BLaER1 treated with 17β-estradiol and CSF1 and Interleukin-3, amounts not matched to agents 10 nM and 100 nM (cell line): ENCODE data around the gene SORBS2.

Experiments
- H3K27ac ChIP-seq, 11 experiments: shearing (Covaris generic); formaldehyde crosslinking; 2 replicates each; pipeline ENCODE4 v1.8.1; 2022
- H3K27me3 ChIP-seq, 11 experiments: shearing (Covaris generic); formaldehyde crosslinking; 2 replicates each; pipeline ENCODE4 v1.8.1; 2022
- H3K36me3 ChIP-seq, 11 experiments: shearing (Covaris generic); formaldehyde crosslinking; 2 replicates each; pipeline ENCODE4 v1.8.1; 2022
- H3K4me1 ChIP-seq, 10 experiments: shearing (Covaris generic); formaldehyde crosslinking; 2 replicates each; pipeline ENCODE4 v1.8.1; 2022
- H3K4me2 ChIP-seq, 11 experiments: shearing (Covaris generic); formaldehyde crosslinking; 2 replicates each; pipeline ENCODE4 v1.8.1; 2022
- H3K4me3 ChIP-seq, 10 experiments: shearing (Covaris generic); formaldehyde crosslinking; 2 replicates each; pipeline ENCODE4 v1.8.1; 2022
- H3K9ac ChIP-seq, 11 experiments: shearing (Covaris generic); formaldehyde crosslinking; 2 replicates each; pipeline ENCODE4 v1.8.1; 2022
- H3K9me3 ChIP-seq, 11 experiments: shearing (Covaris generic); formaldehyde crosslinking; replicated peaks in 1 of 11; 2 replicates each; pipeline ENCODE4 v1.8.1; 2022
- H4K20me1 ChIP-seq, 11 experiments: shearing (Covaris generic); formaldehyde crosslinking; 2 replicates each; pipeline ENCODE4 v1.8.1; 2022
- Cebpa-rat ChIP-seq, 11 experiments: shearing (Covaris generic); IDR thresholded peaks; 2 replicates each; pipeline ENCODE4 v1.8.1; 2022

The SORBS2 gene

GRCh38 chr4:185585211-185585610 is 226.8 kb downstream of the SORBS2 start:
- no peak overlapping the region for H3K27ac ChIP-seq
- H3K4me3 ChIP-seq: no peak overlapping the region
- no peak overlapping the region for H3K9ac ChIP-seq
- H3K27me3 ChIP-seq: peaks cover 0 to 5% (median 0%) of the 10 kb centered on the region in 11 experiments; a peak in 3 of 22 replicates
- no peaks in the 10 kb centered on the region for H3K36me3 ChIP-seq
- no peak overlapping the region for H3K4me2 ChIP-seq
- H3K4me1 ChIP-seq: no peaks in the 10 kb centered on the region
- no peaks in the 10 kb centered on the region for H4K20me1 ChIP-seq
- no peak for TF ChIP-seq Cebpa-rat (IDR thresholded peaks at IDR 0.05)
- H3K9me3 ChIP-seq: no peaks in the 10 kb centered on the region

- H3K27me3 ChIP-seq: peaks cover 0 to 5% (median 0%) of the 10 kb centered on the region in 11 experiments; a peak in 3 of 22 replicates
- H3K36me3 ChIP-seq: no peaks in the 10 kb centered on the region
- no peak for TF ChIP-seq Cebpa-rat (IDR thresholded peaks at IDR 0.05)
- no peak overlapping the region for H3K4me2 ChIP-seq
- no peak overlapping the region for H3K9ac ChIP-seq
- no peak overlapping the region for H3K27ac ChIP-seq
- 0 out of 22 replicates have a peak, but pooled peaks cover 0 to 5% (median 0%) of the 10 kb centered on the region in 11 experiments for H3K9me3 ChIP-seq
- no peak overlapping the region for H3K4me3 ChIP-seq
- no peaks in the 10 kb centered on the region for H3K4me1 ChIP-seq
- H4K20me1 ChIP-seq: no peaks in the 10 kb centered on the region
Observed at GRCh38 chr4:185583813-185584212, 228.2 kb downstream of the SORBS2 start.

- 0 out of 22 replicates have a peak, but pooled peaks cover 0 to 9% (median 0%) of the 10 kb centered on the region in 11 experiments for H3K9me3 ChIP-seq
- TF ChIP-seq Cebpa-rat (IDR thresholded peaks at IDR 0.05): no peak
- H3K27me3 ChIP-seq: peaks cover 0 to 5% (median 0%) of the 10 kb centered on the region in 11 experiments; a peak in 3 of 22 replicates
- no peak overlapping the region for H3K4me2 ChIP-seq
- H3K4me1 ChIP-seq: no peaks in the 10 kb centered on the region
- no peak overlapping the region for H3K4me3 ChIP-seq
- no peaks in the 10 kb centered on the region for H3K36me3 ChIP-seq
- H3K27ac ChIP-seq: no peak overlapping the region
- H3K9ac ChIP-seq: no peak overlapping the region
- no peaks in the 10 kb centered on the region for H4K20me1 ChIP-seq
Observed at GRCh38 chr4:185582651-185583400, 229.2 kb downstream of the SORBS2 start.

GRCh38 chr4:185580699-185581098 is 231.3 kb downstream of the SORBS2 start:
- Histone ChIP-seq H4K20me1 (no peaks in the 10 kb centered on the region), H3K9ac (no peak overlapping the region), H3K4me1 (no peaks in the 10 kb centered on the region), H3K4me2 (no peak overlapping the region), H3K36me3 (no peaks in the 10 kb centered on the region), H3K27me3 (no peaks in the 10 kb centered on the region), H3K4me3 (no peak overlapping the region), H3K9me3 (0 out of 22 replicates have a peak, but pooled peaks cover 0 to 9% (median 0%) of the 10 kb centered on the region in 11 experiments), H3K27ac (no peak overlapping the region)
- TF ChIP-seq Cebpa-rat (IDR thresholded peaks at IDR 0.05): no peak

GRCh38 chr4:185578284-185578683 is 233.7 kb downstream of the SORBS2 start:
- H3K36me3 ChIP-seq: no peaks in the 10 kb centered on the region

GRCh38 chr4:185576962-185577950 is 234.7 kb downstream of the SORBS2 start:
- no peak overlapping the region for H3K4me3 ChIP-seq
- H3K9me3 ChIP-seq: 0 out of 22 replicates have a peak, but pooled peaks cover 0 to 9% (median 0%) of the 10 kb centered on the region in 11 experiments
- no peaks in the 10 kb centered on the region for H4K20me1 ChIP-seq
- H3K27ac ChIP-seq: no peak overlapping the region
- no peaks in the 10 kb centered on the region for H3K27me3 ChIP-seq
- no peak overlapping the region for H3K4me2 ChIP-seq
- H3K9ac ChIP-seq: no peak overlapping the region
- no peaks in the 10 kb centered on the region for H3K4me1 ChIP-seq
- no peaks in the 10 kb centered on the region for H3K36me3 ChIP-seq
- TF ChIP-seq Cebpa-rat (IDR thresholded peaks at IDR 0.05): no peak

More at GRCh38 chr4:185578284-185578683, 233.7 kb downstream of the SORBS2 start:
- Histone ChIP-seq H3K4me1 (no peaks in the 10 kb centered on the region), H3K4me2 (no peak overlapping the region), H3K9ac (no peak overlapping the region), H4K20me1 (no peaks in the 10 kb centered on the region), H3K27me3 (no peaks in the 10 kb centered on the region), H3K4me3 (no peak overlapping the region), H3K27ac (no peak overlapping the region), H3K9me3 (0 out of 22 replicates have a peak, but pooled peaks cover 0 to 9% (median 0%) of the 10 kb centered on the region in 11 experiments)
- TF ChIP-seq Cebpa-rat (IDR thresholded peaks at IDR 0.05): no peak

- H3K9me3 ChIP-seq: 0 out of 22 replicates have a peak, but pooled peaks cover 0 to 9% (median 0%) of the 10 kb centered on the region in 11 experiments
- no peak overlapping the region for H3K9ac ChIP-seq
- TF ChIP-seq Cebpa-rat (IDR thresholded peaks at IDR 0.05): no peak
- H4K20me1 ChIP-seq: no peaks in the 10 kb centered on the region
- H3K27ac ChIP-seq: no peak overlapping the region
- no peak overlapping the region for H3K4me2 ChIP-seq
- no peaks in the 10 kb centered on the region for H3K27me3 ChIP-seq
- no peaks in the 10 kb centered on the region for H3K36me3 ChIP-seq
- H3K4me1 ChIP-seq: no peaks in the 10 kb centered on the region
- no peak overlapping the region for H3K4me3 ChIP-seq
Observed at GRCh38 chr4:185576314-185576961, 235.6 kb downstream of the SORBS2 start.

GRCh38 chr4:185573651-185574199 is 238.3 kb downstream of the SORBS2 start:
- Histone ChIP-seq H3K4me1 (no peaks in the 10 kb centered on the region), H4K20me1 (no peaks in the 10 kb centered on the region), H3K9me3 (0 out of 22 replicates have a peak, but pooled peaks cover 0 to 2% (median 0%) of the 10 kb centered on the region in 11 experiments), H3K9ac (no peak overlapping the region), H3K4me3 (no peak overlapping the region), H3K27ac (no peak overlapping the region), H3K36me3 (no peaks in the 10 kb centered on the region), H3K4me2 (no peak overlapping the region), H3K27me3 (no peaks in the 10 kb centered on the region)
- no peak for TF ChIP-seq Cebpa-rat (IDR thresholded peaks at IDR 0.05)
